DND-41 (cell line): ENCODE data around the gene TSPOAP1.

Experiments used
- ATAC-seq: fragments of 200-7000 bp; cut with Tn5 transposase; 3 replicates; pipeline ENCODE4 v1.9.1; 2021; ENCODE audit warnings: low read depth; ENCODE audit not compliant: insufficient read depth
- DNase-seq: peaks from one replicate; pipeline ENCODE4 v3.0.0-alpha.2; 2020
- H2AFZ ChIP-seq: 2 replicates; pipeline ENCODE4 v1.6.0; 2012; ENCODE audit warnings: low read depth, low read length
- H3K27ac ChIP-seq: 2 replicates; pipeline ENCODE4 v1.5.1; 2012; ENCODE audit warnings: low read length, inconsistent platforms
- H3K27me3 ChIP-seq: fragments of 200-600 bp; sonication (generic); 2 replicates; pipeline ENCODE4 v1.6.0; 2012; ENCODE audit warnings: low read length, mild to moderate bottlenecking, inconsistent platforms; ENCODE audit not compliant: insufficient read depth, poor library complexity
- H3K36me3 ChIP-seq: 2 replicates; pipeline ENCODE4 v1.5.1; 2012; ENCODE audit warnings: low read length, inconsistent platforms; ENCODE audit not compliant: insufficient read depth
- H3K4me1 ChIP-seq: 2 replicates; pipeline ENCODE4 v1.5.1; 2012; ENCODE audit warnings: mild to moderate bottlenecking, low read length; ENCODE audit not compliant: insufficient read depth
- H3K4me2 ChIP-seq: 2 replicates; pipeline ENCODE4 v1.6.0; 2012; ENCODE audit warnings: mild to moderate bottlenecking, moderate library complexity, low read length, inconsistent platforms; ENCODE audit not compliant: insufficient read depth
- H3K4me3 ChIP-seq, 2 experiments: fragments of 200-600 bp in 1 of 2; shearing (Covaris generic) in 1 of 2; 2 replicates each; pipeline ENCODE4 v1.5.1; 2012 to 2016; ENCODE audit warnings: inconsistent platforms in 2 of 2, low read length in 2 of 2, mild to moderate bottlenecking in 2 of 2, low read depth in 1 of 2, moderate library complexity in 1 of 2
- H3K79me2 ChIP-seq: 2 replicates; pipeline ENCODE4 v1.6.0; 2012; ENCODE audit warnings: low read length, inconsistent platforms; ENCODE audit not compliant: insufficient read depth
- H3K9ac ChIP-seq: 2 replicates; pipeline ENCODE4 v1.6.0; 2012; ENCODE audit warnings: low read depth, mild to moderate bottlenecking, inconsistent platforms, low read length, moderate library complexity
- H3K9me3 ChIP-seq: 2 replicates; pipeline ENCODE4 v1.5.1; 2012; ENCODE audit warnings: low read length, moderate library complexity, mild to moderate bottlenecking, inconsistent platforms; ENCODE audit not compliant: insufficient read depth, severe bottlenecking
- H4K20me1 ChIP-seq: 2 replicates; pipeline ENCODE4 v1.6.0; 2012; ENCODE audit warnings: low read length; ENCODE audit not compliant: insufficient read depth
- CTCF ChIP-seq: IDR thresholded peaks from 2 replicates; pipeline ENCODE4 v1.5.1; 2012; ENCODE audit warnings: borderline replicate concordance, low read length, moderate library complexity, mild to moderate bottlenecking; ENCODE audit not compliant: poor library complexity, severe bottlenecking; ENCODE audit errors: extremely low read depth
- EZH2 ChIP-seq: IDR thresholded peaks from 3 replicates; pipeline ENCODE4 v1.6.1; 2012; ENCODE audit warnings: borderline replicate concordance, low read depth, mild to moderate bottlenecking, moderate library complexity, low read length, inconsistent platforms; ENCODE audit not compliant: severe bottlenecking

The TSPOAP1 gene

GRCh38 chr17:58331815-58332777 lies 3.5 kb upstream of the TSPOAP1 start:
- Histone ChIP-seq H3K36me3 (peaks cover 34% of the 10 kb centered on the region), H3K27ac (peak overlapping the region; percentile 100), H3K79me2 (peaks cover 77% of the 10 kb centered on the region), H3K4me1 (peaks cover 71% of the 10 kb centered on the region), H3K4me2 (peak overlapping the region; percentile 68), H3K4me3 (peak overlapping the region; percentile 93 to 96), H3K9me3 (no peaks in the 10 kb centered on the region), H2AFZ (no peak overlapping the region), H3K27me3 (no peaks in the 10 kb centered on the region), H3K9ac (peak overlapping the region; percentile 99), H4K20me1 (peaks cover 43% of the 10 kb centered on the region)
- peak; percentile 1 for ATAC-seq
- DNase-seq: peak; percentile 98
- TF ChIP-seq EZH2 (no peak), CTCF (no peak)

GRCh38 chr17:58330997-58331814 lies 2.6 kb upstream of the TSPOAP1 start:
- H3K4me2 ChIP-seq: peak overlapping the region; percentile 68
- ATAC-seq: no peak
- H3K9ac ChIP-seq: peak overlapping the region; percentile 99
- no peak overlapping the region for H2AFZ ChIP-seq
- H3K27ac ChIP-seq: peak overlapping the region; percentile 98
- peak; percentile 89 for DNase-seq
- peaks cover 65% of the 10 kb centered on the region for H3K4me1 ChIP-seq
- H3K79me2 ChIP-seq: peaks cover 68% of the 10 kb centered on the region
- peaks cover 34% of the 10 kb centered on the region for H3K36me3 ChIP-seq
- H3K9me3 ChIP-seq: no peaks in the 10 kb centered on the region
- H3K27me3 ChIP-seq: no peaks in the 10 kb centered on the region
- H3K4me3 ChIP-seq: peak overlapping the region; percentile 93 to 96
- TF ChIP-seq CTCF (no peak), EZH2 (no peak)
- peaks cover 51% of the 10 kb centered on the region for H4K20me1 ChIP-seq

GRCh38 chr17:58330538-58330996 lies 2.0 kb upstream of the TSPOAP1 start:
- no peak overlapping the region for H2AFZ ChIP-seq
- peak overlapping the region; percentile 98 for H3K27ac ChIP-seq
- H3K36me3 ChIP-seq: peaks cover 34% of the 10 kb centered on the region
- TF ChIP-seq CTCF (no peak), EZH2 (no peak)
- DNase-seq (peak; percentile 55), ATAC-seq (no peak)
- H3K4me1 ChIP-seq: peaks cover 59% of the 10 kb centered on the region
- no peaks in the 10 kb centered on the region for H3K27me3 ChIP-seq
- peak overlapping the region; percentile 68 for H3K4me2 ChIP-seq
- H3K79me2 ChIP-seq: peaks cover 63% of the 10 kb centered on the region
- H3K4me3 ChIP-seq: peak overlapping the region; percentile 93 to 96
- H3K9me3 ChIP-seq: no peaks in the 10 kb centered on the region
- peaks cover 54% of the 10 kb centered on the region for H4K20me1 ChIP-seq
- peak overlapping the region; percentile 99 for H3K9ac ChIP-seq
